HepG2 (cell line): ENCODE results near the gene ZNF503.

Source experiments
- BRD4 ChIP-seq: sonication (generic); formaldehyde crosslinking; IDR thresholded peaks from 2 replicates; pipeline ENCODE4 v1.4.0; 2020; ENCODE audit warnings: missing genetic modification reagents
- NR2C2 ChIP-seq: sonication (generic); formaldehyde crosslinking; IDR thresholded peaks from 2 replicates; pipeline ENCODE4 v1.4.0; 2020; ENCODE audit warnings: missing genetic modification reagents, mild to moderate bottlenecking, moderate library complexity, borderline replicate concordance
- POLR2A ChIP-seq, 2 experiments: IDR thresholded peaks; 2 replicates each; pipeline ENCODE4 v1.6.1; 2011; ENCODE audit warnings: low read depth in 2 of 2, low read length in 2 of 2, mild to moderate bottlenecking in 1 of 2, moderate library complexity in 1 of 2; ENCODE audit not compliant: insufficient read depth in 1 of 2
- YY1 ChIP-seq: IDR thresholded peaks from 2 replicates; pipeline ENCODE4 v1.6.1; 2011; ENCODE audit warnings: low read length, low read depth, moderate library complexity, mild to moderate bottlenecking; ENCODE audit not compliant: insufficient read depth, insufficient replicate concordance
- ZNF546 ChIP-seq: sonication (generic); formaldehyde crosslinking; conservative IDR thresholded peaks from 2 replicates; pipeline ENCODE4 v1.8.1; 2023; ENCODE audit warnings: mild to moderate bottlenecking, missing genetic modification reagents
- TF ChIP-seq, protein P1 (sequence below): sonication (generic); formaldehyde crosslinking; IDR thresholded peaks from 2 replicates; pipeline ENCODE4 v1.5.0; 2020; ENCODE audit warnings: mild to moderate bottlenecking, missing genetic modification reagents, moderate library complexity

DNA sequence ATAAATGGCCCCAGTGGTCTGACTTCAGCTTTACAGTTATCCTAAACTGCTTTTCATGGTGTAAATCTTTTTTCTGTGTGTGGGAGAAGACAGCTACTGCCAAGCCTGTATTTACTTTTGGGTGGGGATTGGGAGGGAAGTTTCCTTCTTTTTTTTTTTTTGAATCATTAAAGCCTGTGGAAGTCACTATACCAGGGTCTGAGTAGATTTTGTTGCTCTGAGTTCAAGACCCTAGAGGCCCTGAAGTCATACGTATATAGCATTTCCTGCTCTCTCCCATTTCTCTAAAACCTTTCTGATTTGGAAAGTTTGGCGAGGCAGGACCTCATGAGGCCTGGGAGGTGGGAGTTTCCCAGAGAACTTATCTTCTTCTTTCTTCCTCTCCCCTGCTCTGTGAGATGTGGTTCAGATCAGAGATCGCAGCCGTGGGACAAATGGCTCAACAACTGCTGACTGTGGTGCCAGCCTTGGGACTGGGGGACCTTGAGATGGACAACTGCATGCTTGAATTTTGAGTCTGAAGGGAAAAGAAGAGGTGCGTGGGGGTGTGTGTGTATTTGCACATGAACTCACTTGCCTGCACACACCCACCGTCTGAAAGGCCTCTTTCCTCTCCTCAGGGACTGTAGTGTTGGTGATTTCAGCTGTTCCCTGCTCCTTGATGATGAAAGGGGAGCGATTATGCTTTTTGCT, 48.0 kb upstream of the ZNF503 start:
- TF ChIP-seq BRD4 (CRISPR knock-in tag) = no peak
- TF ChIP-seq, protein P1, sequence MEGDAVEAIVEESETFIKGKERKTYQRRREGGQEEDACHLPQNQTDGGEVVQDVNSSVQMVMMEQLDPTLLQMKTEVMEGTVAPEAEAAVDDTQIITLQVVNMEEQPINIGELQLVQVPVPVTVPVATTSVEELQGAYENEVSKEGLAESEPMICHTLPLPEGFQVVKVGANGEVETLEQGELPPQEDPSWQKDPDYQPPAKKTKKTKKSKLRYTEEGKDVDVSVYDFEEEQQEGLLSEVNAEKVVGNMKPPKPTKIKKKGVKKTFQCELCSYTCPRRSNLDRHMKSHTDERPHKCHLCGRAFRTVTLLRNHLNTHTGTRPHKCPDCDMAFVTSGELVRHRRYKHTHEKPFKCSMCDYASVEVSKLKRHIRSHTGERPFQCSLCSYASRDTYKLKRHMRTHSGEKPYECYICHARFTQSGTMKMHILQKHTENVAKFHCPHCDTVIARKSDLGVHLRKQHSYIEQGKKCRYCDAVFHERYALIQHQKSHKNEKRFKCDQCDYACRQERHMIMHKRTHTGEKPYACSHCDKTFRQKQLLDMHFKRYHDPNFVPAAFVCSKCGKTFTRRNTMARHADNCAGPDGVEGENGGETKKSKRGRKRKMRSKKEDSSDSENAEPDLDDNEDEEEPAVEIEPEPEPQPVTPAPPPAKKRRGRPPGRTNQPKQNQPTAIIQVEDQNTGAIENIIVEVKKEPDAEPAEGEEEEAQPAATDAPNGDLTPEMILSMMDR (CRISPR knock-in tag) = no peak
- TF ChIP-seq POLR2A (IDR thresholded peaks at IDR 0.05; ENCODE audit: insufficient read depth in 1 of 2, low read depth in 2 of 2, low read length in 2 of 2) = no peak
- no peak for TF ChIP-seq YY1
- no peak for TF ChIP-seq NR2C2 (CRISPR knock-in tag)
- TF ChIP-seq ZNF546 (CRISPR knock-in tag) = no peak
